GM23248 (cell line): ENCODE data around the gene CTNNA2. TPM values are rescaled to one million over a fixed set of nuclear protein-coding genes. Genes with fewer than 3 reads are reported as not detected.

Experiments
- DNase-seq: peaks from one replicate; pipeline ENCODE4 v3.0.0-alpha.2; 2015
- H2AFZ ChIP-seq: fragments of 200-600 bp; sonication (generic); 2 replicates; pipeline ENCODE4 v1.6.1; 2016; ENCODE audit warnings: antibody characterized with exemption
- H3F3A ChIP-seq: fragments of 200-600 bp; sonication (generic); 2 replicates; pipeline ENCODE4 v1.6.1; 2016; ENCODE audit warnings: mild to moderate bottlenecking, antibody characterized with exemption, mixed run types; ENCODE audit not compliant: insufficient read depth
- H3K27ac ChIP-seq: fragments of 200-600 bp; sonication (generic); 2 replicates; pipeline ENCODE4 v1.5.1; 2016; ENCODE audit warnings: mild to moderate bottlenecking
- H3K27me3 ChIP-seq: fragments of 200-600 bp; sonication (generic); replicated peaks from 2 replicates; pipeline ENCODE4 v1.6.1; 2016; ENCODE audit warnings: mild to moderate bottlenecking; ENCODE audit not compliant: insufficient read depth
- H3K36me3 ChIP-seq: fragments of 200-600 bp; sonication (generic); 2 replicates; pipeline ENCODE4 v1.6.1; 2016; ENCODE audit warnings: low read depth, mild to moderate bottlenecking
- H3K4me1 ChIP-seq: fragments of 200-600 bp; sonication (generic); 2 replicates; pipeline ENCODE4 v1.6.1; 2016; ENCODE audit warnings: mild to moderate bottlenecking; ENCODE audit not compliant: insufficient read depth
- H3K4me2 ChIP-seq: fragments of 200-600 bp; sonication (generic); one replicate; pipeline ENCODE4 v1.6.1; 2016; ENCODE audit warnings: mild to moderate bottlenecking; ENCODE audit not compliant: unreplicated experiment
- H3K4me3 ChIP-seq: fragments of 200-600 bp; sonication (generic); 2 replicates; pipeline ENCODE4 v1.5.1; 2016; ENCODE audit warnings: mild to moderate bottlenecking
- H3K79me2 ChIP-seq: fragments of 200-600 bp; sonication (generic); 2 replicates; pipeline ENCODE4 v1.6.1; 2016; ENCODE audit warnings: mild to moderate bottlenecking; ENCODE audit not compliant: insufficient read depth
- H3K9ac ChIP-seq: fragments of 200-600 bp; sonication (generic); 2 replicates; pipeline ENCODE4 v1.6.1; 2016; ENCODE audit warnings: mild to moderate bottlenecking
- H3K9me2 ChIP-seq: fragments of 200-600 bp; sonication (generic); 2 replicates; pipeline ENCODE4 v1.6.1; 2016; ENCODE audit warnings: mixed run types, mild to moderate bottlenecking, moderate library complexity; ENCODE audit not compliant: insufficient read depth
- H3K9me3 ChIP-seq: fragments of 200-600 bp; sonication (generic); one replicate; pipeline ENCODE4 v1.6.1; 2017; ENCODE audit warnings: low read depth
- H4K20me1 ChIP-seq: fragments of 200-600 bp; sonication (generic); 2 replicates; pipeline ENCODE4 v1.6.0; 2016; ENCODE audit not compliant: insufficient read depth
- EZH2 ChIP-seq: fragments of 200-600 bp; sonication (generic); IDR thresholded peaks from 2 replicates; pipeline ENCODE4 v1.6.1; 2018; ENCODE audit warnings: antibody characterized with exemption, mild to moderate bottlenecking; ENCODE audit not compliant: insufficient read depth, poor library complexity, severe bottlenecking
- EZH2phosphoT487 ChIP-seq: fragments of 200-600 bp; sonication (generic); IDR thresholded peaks from 2 replicates; pipeline ENCODE4 v1.6.1; 2018; ENCODE audit warnings: antibody characterized with exemption, moderate library complexity, mild to moderate bottlenecking, low read depth; ENCODE audit not compliant: insufficient read depth
- WGBS, 2 experiments: methylation state at CpG; one replicate each; pipeline ENCODE4 v1.1.6; 2015 to 2017; ENCODE audit warnings: low lambda C conversion rate in 2 of 2, low coverage in 1 of 2; ENCODE audit errors: missing lambda C conversion rate in 2 of 2; 5-methylcytosine and 5-hydroxymethylcytosine counted together
- in situ Hi-C: fragments of 300-500 bp; cut with MboI; formaldehyde crosslinking; loops from 2 replicates; pipeline ENCODE4 v1.15.0; 2020
- polyA plus RNA-seq: library from polyadenylated mRNA; unstranded; fragments of >200 nt; fragmentation: Nextera tagmentation; extraction: Ambion mirVana; gene quantifications from 2 replicates; pipeline ENCODE4 v1.2.1, GENCODE V29; 2016
- total RNA-seq: library from RNA; depleted of rRNA; stranded (reverse); fragments of >200 nt; shearing (Covaris generic); gene quantifications from 2 replicates; pipeline ENCODE4 v1.2.3, GENCODE V29; 2014

The CTNNA2 gene
- total and polyA plus RNA-seq, 2 experiments from 2014 or later = not detected

DNA sequence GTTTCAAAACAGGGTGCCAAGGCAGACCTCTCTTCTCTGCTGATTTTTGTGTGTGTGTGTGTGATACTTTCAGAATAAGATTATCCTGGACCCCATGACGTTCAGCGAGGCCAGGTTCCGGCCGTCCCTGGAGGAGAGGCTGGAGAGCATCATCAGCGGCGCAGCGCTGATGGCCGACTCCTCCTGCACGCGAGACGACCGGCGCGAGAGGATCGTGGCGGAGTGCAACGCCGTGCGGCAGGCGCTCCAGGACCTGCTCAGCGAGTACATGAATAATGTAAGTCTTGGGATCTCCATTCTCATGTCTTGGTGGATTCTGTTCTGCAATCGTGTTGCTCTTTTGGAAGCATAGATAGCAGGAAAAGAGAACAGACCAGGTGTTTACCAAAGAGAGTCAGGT, 396.7 kb downstream of the CTNNA2 start:
- Histone ChIP-seq H3K36me3 (no peaks in the 10 kb centered on the region), H3K4me1 (no peaks in the 10 kb centered on the region), H3K27me3 (no peaks in the 10 kb centered on the region), H3K9me3 (no peaks in the 10 kb centered on the region), H3K9ac (no peak overlapping the region), H3K4me3 (no peak overlapping the region), H3K4me2 (no peak overlapping the region), H3F3A (no peaks in the 10 kb centered on the region), H4K20me1 (no peaks in the 10 kb centered on the region), H3K9me2 (no peaks in the 10 kb centered on the region), H2AFZ (no peak overlapping the region), H3K79me2 (no peaks in the 10 kb centered on the region), H3K27ac (no peak overlapping the region)
- 77 to 82% methylated on average over 22 of the region's 22 CpGs for WGBS, 2 experiments
- no peak for TF ChIP-seq EZH2phosphoT487
- no peak for TF ChIP-seq EZH2
- in situ Hi-C loops = no loop called here
- DNase-seq = no peak

DNA sequence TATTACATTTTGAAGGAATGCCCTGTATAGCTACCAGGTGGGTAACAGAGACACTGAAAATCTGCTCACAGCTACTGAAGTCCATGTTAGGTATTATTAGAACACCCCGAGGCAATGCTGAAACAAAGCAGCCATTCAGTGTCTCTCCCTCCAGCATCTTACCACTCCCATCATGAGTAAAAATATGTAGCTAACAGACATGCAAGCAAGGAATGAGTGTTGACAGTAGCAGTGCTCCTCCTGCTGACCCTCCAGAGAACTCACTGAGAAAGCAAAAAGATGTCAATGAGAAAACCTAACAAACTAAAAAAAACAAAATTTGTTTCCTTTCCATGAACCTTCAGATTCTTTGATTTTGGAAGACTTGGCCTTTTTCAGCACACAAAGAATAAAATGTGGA, 397.8 kb downstream of the CTNNA2 start:
- Histone ChIP-seq H3F3A (no peaks in the 10 kb centered on the region), H3K9me3 (no peaks in the 10 kb centered on the region), H3K9ac (no peak overlapping the region), H3K9me2 (no peaks in the 10 kb centered on the region), H2AFZ (no peak overlapping the region), H3K79me2 (no peaks in the 10 kb centered on the region), H3K4me1 (no peaks in the 10 kb centered on the region), H3K27ac (no peak overlapping the region), H4K20me1 (no peaks in the 10 kb centered on the region), H3K4me3 (no peak overlapping the region), H3K4me2 (no peak overlapping the region), H3K36me3 (no peaks in the 10 kb centered on the region), H3K27me3 (no peaks in the 10 kb centered on the region)
- in situ Hi-C loops = no loop called here
- TF ChIP-seq EZH2 (no peak), EZH2phosphoT487 (no peak)
- no peak for DNase-seq
- 5 to 8% methylated on average over 1 of the region's 1 CpG for WGBS, 2 experiments

DNA sequence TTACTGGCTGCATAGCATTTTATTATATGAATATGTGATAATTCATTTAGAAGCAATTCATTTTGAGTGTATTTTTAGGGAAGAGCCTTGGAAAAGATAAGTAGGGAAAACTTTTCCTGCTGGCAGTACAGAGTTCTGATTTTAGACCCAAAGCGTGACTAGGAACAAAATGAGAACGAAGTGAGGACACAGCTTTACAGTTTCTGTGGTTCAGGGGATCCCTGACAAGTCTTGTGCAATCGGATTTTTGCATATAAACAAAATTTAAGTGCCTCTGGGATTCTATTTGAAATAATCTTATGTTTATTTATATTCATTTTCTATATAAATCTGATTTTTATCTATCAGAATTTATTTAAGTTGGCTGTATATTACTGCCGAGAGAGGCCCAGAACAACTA, 402.6 kb downstream of the CTNNA2 start:
- no peaks in the 10 kb centered on the region for H3K4me1 ChIP-seq
- in situ Hi-C loops = no loop called here
- H4K20me1 ChIP-seq = no peaks in the 10 kb centered on the region
- no peak overlapping the region for H3K27ac ChIP-seq
- H3K4me2 ChIP-seq = no peak overlapping the region
- no peaks in the 10 kb centered on the region for H3K79me2 ChIP-seq
- TF ChIP-seq EZH2 = no peak
- no peak for TF ChIP-seq EZH2phosphoT487
- 17 to 24% methylated on average over 4 of the region's 4 CpGs for WGBS, 2 experiments
- no peaks in the 10 kb centered on the region for H3K27me3 ChIP-seq
- DNase-seq = no peak
- no peaks in the 10 kb centered on the region for H3K9me2 ChIP-seq
- H3F3A ChIP-seq = no peaks in the 10 kb centered on the region
- no peak overlapping the region for H3K9ac ChIP-seq
- no peaks in the 10 kb centered on the region for H3K9me3 ChIP-seq
- no peak overlapping the region for H2AFZ ChIP-seq
- no peaks in the 10 kb centered on the region for H3K36me3 ChIP-seq
- H3K4me3 ChIP-seq = no peak overlapping the region

DNA sequence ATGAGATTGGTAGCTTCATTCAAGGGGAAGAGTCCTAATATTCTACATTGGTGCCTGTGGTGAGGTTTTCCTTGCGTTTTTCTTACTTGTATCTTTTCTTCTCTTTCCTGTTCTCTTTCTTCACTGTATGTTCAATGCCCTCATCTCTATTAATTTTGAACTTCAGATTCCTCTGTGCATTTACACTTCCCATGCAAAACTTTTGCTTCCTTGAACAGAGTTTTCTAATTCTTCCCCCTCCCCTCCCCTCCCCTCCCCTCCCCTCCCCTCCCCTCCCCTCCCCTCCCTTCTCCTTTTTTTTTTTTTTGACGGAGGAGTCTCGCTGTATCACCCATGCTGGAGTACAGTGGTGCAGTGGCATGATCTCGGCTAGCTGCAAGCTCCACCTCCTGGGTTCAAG, 403.4 kb downstream of the CTNNA2 start:
- Histone ChIP-seq H3K27ac (no peak overlapping the region), H4K20me1 (no peaks in the 10 kb centered on the region), H3K27me3 (no peaks in the 10 kb centered on the region; the same call in 1 of the 2 replicates), H3K36me3 (no peaks in the 10 kb centered on the region), H3K4me1 (no peaks in the 10 kb centered on the region), H3K9me3 (no peaks in the 10 kb centered on the region), H3K9me2 (no peaks in the 10 kb centered on the region), H3K79me2 (no peaks in the 10 kb centered on the region), H3K4me3 (no peak overlapping the region), H2AFZ (no peak overlapping the region), H3K9ac (no peak overlapping the region), H3F3A (no peaks in the 10 kb centered on the region), H3K4me2 (no peak overlapping the region)
- 7 to 33% methylated on average over 1 to 4 of the region's 4 CpGs for WGBS, 2 experiments
- in situ Hi-C loops = no loop called here
- DNase-seq = no peak
- TF ChIP-seq EZH2phosphoT487 = no peak
- no peak for TF ChIP-seq EZH2

DNA sequence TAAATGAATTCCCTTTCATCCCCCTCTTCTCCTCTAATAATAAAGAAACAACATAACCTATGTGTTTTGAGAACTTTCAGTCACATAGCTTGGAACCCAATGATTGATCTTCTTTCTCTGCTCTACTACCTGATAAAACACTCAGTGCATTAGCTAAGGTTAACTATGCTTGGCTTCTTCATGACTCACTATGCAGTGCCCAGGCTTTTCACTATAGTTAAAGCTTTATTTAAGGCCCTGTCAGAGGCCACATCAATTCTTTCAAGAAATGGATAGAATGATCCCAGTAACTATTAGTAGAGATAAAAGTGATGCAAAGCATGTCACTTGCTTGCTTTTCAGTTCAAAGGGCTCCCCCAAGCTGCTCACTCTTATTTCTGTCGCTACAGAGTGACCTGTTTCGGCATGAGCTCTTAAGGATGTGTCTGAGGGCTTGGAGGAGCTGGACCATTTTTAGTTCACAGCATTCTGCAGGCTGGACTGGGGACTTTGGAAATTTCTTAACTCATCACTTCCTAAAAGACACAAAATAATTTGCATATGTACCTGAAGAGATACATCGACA, 407.7 kb downstream of the CTNNA2 start:
- no peaks in the 10 kb centered on the region for H3F3A ChIP-seq
- H3K4me2 ChIP-seq = no peak overlapping the region
- H3K27me3 ChIP-seq = no peaks in the 10 kb centered on the region; the same call in none of the 2 replicates
- H3K9me2 ChIP-seq = no peaks in the 10 kb centered on the region
- no peaks in the 10 kb centered on the region for H4K20me1 ChIP-seq
- H3K27ac ChIP-seq = no peak overlapping the region
- TF ChIP-seq EZH2 (no peak), EZH2phosphoT487 (no peak)
- H2AFZ ChIP-seq = no peak overlapping the region
- no peaks in the 10 kb centered on the region for H3K36me3 ChIP-seq
- H3K9ac ChIP-seq = no peak overlapping the region
- WGBS, 2 experiments = 5 to 6% methylated on average over 3 of the region's 3 CpGs
- no peak overlapping the region for H3K4me3 ChIP-seq
- no peaks in the 10 kb centered on the region for H3K4me1 ChIP-seq
- no peaks in the 10 kb centered on the region for H3K9me3 ChIP-seq
- in situ Hi-C loops = no loop called here
- no peak for DNase-seq
- H3K79me2 ChIP-seq = no peaks in the 10 kb centered on the region
